ENCODE data around the gene CCDC68.

The CCDC68 gene

DNA sequence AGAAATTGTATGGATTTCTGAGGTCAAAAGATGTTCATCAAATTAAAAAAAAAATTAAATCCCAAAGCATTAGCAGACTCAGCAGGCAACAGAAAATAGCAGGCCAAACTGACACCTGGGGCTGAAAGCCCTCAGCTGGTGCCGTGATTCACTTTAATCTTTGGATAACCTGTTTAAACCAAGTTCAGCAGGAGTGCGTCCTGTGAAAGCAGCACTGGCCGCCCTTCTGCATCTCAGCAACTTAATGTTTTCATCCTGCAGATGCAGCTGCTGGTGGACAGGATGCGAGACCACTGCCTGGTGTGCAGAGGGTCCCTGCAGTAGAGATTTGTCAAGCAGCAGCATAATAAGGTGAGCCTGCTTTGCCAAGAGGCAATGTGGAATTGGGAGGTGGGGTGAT, 41.2 kb downstream of the CCDC68 start:
- DNase-seq (ENCODE audit: low read depth) = no peak

DNA sequence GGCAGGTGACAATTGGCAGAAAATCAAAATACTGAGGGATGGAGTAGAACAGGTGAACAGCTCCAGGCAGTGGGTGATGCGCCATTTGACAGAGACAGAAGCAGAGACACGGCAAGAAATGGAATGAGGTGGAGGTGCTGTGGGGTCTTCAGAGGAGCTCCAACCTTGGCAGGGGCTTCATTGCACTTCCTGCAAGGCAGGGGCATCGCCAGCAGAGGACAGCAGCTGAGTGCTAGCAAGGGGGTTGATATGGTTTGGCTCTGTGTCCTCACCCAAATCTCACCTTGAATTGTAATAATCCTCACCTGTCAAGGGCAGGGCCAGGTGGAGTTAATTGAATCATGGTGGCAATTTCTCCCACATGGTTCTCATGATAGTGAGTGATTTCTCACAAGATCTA, 42.8 kb downstream of the CCDC68 start:
- DNase-seq (ENCODE audit: low read depth) = no peak

DNA sequence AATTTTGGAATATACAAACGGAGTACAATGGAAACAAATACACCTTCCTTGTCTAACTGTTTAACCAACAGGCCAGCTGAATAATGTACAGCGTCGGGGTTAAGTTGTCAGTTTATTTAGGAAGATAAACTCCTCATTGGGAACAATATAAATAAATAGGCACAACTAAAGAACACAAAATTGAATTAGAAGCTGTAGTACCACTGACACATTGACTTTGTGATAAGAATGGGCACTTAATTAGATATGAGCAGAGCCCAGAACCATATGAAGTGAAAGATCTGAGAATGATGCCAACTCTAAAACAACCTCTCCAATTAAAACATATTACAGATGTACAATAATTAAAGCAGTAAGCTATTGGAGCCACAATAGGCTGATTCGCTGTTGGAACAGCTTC, 44.4 kb downstream of the CCDC68 start:
- no peak for DNase-seq (ENCODE audit: low read depth)

DNA sequence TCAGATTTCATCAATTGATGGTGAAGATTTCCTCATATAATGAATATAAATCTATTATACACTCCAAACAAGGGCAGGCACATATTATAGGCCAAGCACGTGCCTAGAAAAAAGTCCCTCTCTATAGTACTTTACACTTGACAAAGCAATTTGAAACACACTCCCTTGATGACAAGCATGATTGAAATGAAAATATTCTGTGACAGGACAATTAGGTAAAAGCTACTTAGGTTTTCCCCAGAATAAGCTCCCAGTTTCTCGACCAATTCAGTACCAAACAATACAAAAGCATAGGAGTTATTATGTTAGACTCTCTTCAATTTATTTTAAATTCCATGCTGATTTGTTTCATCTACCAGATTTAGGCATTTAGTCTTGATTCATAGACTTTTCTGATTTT, 47.7 kb downstream of the CCDC68 start:
- no peak for DNase-seq (ENCODE audit: low read depth)

DNA sequence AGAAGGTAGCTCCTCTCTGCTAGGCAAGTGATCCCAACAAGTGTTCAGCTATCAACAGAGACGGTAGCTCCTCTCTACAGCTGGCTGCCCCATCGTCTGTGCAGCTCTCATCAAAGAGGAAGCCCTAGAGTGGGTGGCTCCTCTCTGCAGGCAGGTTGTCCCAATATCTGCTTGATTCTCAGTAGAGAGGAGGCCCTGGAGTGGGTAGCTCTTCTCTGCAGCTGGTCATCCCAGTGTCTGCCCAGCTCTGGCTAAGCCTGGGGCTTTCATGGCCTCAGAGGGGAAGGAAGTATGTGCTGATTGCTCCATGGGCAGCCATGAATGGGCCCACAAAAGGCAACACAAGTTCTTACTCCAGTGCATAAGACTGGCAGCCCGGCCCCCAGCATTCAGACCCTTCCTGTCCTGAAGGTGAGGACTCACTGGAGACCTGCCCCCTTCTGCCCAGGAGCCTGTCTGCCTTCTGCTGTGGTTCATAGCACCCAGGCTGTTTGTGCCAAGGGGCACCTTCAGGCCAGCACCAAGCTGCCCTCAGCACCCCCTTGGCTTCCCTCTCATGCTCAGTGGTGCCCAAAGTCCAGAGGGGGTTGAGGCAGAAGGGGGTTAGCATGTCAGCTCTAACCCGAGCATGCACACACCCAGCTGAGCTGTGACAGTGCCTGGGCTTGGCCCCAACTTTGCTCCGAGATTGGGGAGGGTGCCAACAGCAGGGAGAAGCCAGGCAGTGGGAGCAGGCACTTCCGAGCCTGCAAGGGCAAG, 48.9 kb downstream of the CCDC68 start:
- DNase-seq (ENCODE audit: low read depth) = no peak

DNA sequence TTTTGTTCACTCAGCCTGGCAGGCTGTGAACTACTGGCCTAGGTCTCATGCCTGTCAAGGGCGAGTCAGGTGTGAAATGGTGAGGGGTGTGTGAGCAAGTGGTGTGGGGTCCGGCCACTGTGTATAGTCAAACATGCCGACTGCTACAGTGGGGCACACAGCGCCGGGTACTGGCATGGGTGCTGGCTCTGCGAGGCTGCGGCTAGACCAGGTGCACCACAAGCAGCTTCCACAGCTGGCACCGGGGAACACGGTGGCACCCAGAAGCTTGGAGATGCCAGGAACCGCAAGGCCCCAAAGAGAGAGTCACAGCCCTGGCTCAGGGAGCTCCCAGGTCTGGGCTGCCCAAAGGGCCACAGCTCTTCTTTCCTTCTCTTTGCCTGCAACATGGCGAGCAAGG, 49.7 kb downstream of the CCDC68 start:
- DNase-seq (ENCODE audit: low read depth) = no peak

DNA sequence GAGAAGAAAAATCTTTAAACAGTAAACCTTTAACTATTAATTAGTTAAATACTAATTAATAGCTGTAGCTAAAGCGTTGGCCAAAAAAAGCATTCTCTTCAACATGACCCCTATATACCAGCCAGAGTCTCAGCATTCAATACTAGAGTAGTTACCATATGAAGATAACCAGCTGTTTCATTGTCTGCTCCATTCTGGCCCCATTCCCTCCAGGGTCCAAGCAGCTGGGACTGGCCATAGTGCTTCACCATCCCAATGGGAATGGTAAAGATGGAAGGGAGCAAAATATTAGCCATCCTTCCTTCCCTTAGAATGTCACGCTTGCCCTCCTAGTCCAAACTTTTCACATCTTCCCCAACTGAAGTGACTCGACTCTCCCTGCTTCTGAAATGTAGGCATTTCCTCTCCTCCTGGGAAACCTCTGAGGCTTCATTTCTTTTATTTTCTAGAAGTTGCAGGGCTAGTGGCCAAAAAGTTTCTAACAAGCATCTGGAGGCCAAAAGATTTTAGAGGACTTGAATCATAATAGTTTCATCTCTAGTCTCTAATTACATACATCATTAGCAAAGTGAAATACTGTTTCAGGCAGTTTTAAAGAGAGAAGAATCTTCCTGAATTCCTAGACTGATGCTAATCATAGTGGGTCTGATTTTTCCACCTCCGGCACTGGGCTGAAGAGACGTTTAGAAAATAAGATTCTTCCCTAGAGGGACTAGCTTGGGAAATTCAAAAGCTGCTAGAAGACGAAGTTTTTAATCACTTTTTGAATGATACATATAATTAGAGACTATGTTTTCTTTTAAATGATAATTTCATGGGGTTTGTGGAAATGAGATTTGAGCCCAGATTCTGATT, 52.7 kb downstream of the CCDC68 start:
- no peak for DNase-seq (ENCODE audit: low read depth)

DNA sequence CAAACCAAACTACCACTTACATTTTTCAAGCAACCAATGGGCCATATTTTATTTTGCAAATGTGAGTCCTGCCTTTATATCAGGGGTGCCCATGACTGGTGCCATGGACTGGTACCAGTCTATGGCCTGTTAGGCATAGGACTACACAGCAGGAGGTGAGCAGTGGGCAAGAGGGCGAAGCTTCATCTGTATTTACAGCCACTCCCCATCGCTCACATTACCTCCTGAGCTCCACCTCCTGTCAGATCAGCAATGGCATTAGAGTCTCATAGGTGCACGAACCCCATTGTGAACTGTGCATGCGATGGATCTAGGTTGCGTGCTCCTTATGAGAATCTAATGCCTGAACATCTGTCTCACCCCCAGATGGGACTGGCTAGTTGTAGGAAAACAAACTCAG, 53.6 kb downstream of the CCDC68 start:
- DNase-seq (ENCODE audit: low read depth) = no peak

DNA sequence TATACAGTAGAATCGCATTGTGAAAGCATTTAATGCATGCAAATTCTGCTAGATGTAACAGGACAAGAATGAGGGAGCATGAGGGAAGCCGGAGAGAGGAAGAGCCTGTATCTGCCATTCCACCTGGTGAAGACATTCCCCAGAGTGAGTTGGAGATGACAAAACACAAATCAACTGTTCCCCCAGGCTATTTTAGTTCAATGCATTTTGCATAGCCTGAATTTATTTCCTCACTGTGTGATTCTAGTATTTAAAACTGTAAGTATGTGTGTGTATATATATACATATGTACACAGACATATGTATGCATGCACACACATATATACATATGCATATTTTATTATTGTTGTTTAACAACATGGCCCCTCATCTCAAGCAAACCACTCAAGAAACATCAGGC, 54.7 kb downstream of the CCDC68 start:
- DNase-seq (ENCODE audit: low read depth) = no peak

DNA sequence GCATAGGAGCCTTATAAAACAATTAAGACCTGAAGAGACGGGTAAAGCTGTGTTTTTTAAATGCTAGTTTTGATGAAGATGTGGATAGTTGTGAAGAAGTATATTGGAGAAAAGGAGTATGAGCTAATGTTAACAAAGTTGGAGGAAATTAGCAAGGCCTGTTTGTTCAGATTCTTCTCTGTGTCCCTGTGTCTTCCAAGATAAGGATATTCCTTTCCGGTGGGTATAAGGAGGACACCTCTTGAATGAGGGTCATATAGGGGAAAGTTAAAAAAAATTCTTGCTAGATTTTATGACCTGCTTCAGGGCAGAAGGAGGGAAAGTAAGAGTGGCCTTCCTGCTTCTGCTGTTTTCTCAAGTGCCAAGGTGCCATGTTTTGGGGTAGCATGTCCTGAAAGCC, 59.0 kb downstream of the CCDC68 start:
- DNase-seq (ENCODE audit: low read depth) = no peak

DNA sequence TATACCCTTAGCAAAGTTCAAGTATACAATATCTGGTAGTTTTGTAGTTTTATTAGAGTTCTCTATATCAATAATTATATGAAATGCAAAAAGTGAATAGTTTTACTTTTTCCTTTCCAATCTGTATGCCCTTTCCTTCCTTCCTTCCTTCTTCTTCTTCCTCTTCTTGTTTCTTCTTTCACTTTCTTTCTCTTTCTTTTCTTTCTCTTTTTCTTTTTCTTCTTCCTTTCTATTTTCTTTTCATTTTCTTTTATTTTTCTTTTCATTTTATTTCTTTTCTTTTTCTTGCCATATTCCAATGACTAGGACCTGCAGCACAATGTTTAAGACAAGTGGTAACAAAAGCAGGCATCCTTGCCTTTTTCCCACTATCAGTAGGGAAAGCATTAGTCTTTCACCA, 59.8 kb downstream of the CCDC68 start:
- DNase-seq (ENCODE audit: low read depth) = no peak

DNA sequence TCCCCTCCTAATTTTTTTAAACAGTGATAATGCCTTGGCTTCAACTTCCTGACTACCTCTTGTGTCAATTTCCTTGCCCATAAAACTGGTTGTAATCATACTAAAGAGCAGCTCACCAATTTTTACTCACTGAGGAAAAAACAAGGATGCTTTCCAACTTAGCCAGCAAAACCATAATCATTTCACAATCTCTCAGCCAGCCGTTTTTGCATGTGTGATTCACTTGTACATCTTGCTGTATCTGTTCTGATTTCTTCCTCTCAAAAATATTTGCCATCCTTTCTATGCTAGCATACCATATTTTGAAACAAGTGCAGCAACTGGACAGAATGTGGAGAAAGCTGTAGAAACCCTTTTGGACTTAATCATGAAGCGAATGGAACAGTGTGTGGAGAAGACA, 70.3 kb downstream of the CCDC68 start:
- DNase-seq (ENCODE audit: low read depth) = no peak

DNA sequence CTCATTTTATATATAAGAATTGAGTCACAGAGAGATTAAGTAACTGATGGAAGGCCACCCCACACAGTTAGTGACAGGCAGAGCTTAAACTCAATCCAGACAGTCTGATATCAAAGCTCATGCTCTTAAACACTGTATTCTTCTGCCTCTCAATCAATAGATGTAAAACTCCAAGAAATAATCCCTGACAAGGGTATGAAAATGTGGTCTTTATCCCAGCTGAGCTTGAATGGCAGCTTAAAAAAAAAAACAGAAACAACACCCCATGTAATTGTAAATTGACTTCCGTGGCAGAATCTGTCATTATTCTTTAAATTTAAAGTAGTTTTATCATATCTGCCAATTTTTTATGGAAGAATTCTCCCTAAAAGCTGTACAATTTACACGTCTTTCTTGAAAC, 70.9 kb downstream of the CCDC68 start:
- DNase-seq (ENCODE audit: low read depth) = no peak

DNA sequence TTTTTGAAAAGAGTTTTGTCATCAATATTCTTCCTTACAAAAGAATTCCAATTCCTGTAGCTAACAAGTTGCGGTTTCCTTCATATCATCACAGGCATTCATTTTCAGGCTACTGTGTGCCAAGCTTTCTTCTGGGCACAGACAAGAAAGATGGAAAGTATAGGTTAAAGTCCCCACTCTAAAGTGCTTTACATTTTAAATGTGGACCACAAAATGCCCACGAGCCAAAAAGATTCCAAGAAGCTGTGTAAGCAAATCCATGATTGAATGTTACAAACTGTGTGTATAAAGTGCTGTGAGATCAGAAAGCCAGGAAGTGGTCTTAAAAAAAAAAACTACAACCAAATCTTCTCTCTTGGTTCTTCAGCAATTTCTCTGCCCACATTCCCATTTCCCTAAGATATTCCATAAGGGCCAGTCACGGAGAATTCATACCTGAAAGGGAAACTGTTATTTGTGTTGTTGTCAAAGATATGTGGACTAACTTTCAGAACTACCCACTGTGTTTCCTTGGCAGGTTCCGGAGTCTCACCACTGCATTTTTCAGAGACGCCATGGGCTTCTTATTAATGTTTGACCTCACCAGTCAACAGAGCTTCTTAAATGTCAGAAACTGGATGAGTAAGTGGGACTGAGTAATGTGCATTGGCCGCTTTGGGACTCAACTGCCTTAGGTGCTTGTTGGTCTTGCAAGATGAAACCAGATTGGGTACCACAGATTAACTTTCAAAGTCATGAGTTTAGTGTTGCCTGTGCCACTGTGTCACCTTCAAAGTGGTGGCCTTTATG, 75.3 kb downstream of the CCDC68 start:
- DNase-seq (ENCODE audit: low read depth) = no peak

DNA sequence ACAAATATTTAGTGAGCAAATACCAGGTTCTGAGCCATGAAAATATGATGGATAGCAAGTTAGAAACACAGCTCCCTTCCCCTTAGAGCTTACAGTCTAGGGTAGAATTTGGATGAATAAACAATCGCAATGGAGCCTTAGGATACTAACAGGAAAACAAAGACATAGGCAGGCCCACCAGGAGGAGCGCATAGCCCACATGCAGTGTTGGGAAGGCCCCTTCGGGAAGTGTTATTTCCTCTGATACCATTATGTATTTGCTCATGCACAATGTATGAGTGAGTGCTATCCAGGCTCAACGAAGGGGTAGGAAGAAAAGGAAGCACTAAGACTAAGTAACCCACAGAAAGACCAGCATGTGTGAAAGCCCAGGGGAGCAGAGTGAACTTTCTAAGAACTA, 76.9 kb downstream of the CCDC68 start:
- DNase-seq (ENCODE audit: low read depth) = no peak

DNA sequence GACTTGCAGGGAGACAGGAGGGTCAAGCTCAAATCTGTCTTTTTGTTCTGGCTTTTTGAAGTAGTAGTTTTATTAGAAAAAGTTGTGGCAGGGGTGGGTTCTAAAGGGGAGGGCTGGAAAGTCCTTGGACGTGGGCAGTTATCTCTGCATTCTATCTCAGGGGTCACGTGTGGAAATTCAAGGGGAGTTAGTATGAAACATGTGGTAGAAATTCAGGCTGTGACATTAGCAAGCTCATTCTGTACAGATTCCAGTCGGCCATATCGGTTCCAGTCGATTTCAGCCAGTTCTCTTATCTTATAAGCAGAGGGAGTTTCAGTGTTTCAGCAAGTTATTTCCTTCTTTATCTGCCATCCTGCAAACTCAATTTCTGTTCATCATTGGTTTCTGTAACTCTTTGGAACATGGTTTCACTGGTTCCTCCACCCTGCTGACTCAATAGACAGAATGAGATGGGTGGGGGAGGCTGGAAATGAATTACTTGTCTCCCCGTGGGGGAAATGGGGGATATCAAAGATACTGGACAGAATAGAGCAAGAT, 78.0 kb downstream of the CCDC68 start:
- DNase-seq (ENCODE audit: low read depth) = no peak

DNA sequence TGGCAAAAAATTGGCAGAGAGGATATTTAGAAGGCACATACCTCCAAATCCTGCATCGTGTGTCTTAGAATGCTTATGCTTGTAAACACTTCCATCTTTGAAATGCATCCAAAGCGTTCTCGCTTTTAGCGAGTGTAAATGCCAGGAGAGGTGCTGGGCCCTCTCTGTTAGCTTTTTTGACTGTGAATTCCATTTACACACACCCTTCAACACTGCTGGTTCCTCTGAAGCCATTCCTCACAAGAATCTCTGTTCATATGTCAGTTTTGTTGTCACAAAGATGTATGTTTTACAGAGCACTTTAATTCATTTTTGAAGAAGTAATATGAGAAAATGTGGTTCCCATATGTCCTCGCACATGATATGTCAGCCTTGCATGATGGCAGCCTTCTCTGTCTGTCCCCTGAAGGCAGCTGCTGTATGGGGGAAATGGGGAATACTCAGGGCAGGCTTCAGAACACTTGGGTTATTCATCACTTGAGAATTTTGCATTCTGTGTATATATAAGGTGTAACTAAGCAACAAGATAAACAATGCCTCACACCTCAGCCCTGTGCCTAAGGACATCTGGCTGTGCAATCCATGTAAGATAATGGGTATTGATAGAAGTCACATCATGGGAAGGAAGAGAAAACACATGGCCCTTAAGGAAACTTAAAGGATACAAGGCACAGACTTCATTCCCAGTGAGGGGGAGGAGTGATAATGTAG, 78.7 kb downstream of the CCDC68 start:
- no peak for DNase-seq (ENCODE audit: low read depth)

DNA sequence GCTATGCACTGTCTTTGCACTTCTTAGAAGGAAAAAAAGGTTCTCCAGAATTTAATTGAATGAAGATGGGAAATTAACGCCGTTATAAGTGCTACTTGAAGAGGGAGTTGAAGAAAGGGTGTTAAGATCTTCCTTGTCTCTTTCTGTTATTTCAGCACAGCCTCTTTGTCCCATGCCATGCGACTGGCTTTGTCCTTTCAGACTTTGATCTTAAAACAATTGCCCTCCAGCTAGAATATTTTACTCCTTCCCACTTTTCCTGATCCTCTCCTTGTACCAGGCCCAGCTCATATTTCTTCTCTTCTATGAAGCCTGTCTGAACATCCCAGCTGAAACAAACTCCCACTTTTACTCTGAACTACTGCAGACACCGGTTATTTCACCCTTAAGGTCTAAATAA, 79.6 kb downstream of the CCDC68 start:
- DNase-seq (ENCODE audit: low read depth) = no peak

DNA sequence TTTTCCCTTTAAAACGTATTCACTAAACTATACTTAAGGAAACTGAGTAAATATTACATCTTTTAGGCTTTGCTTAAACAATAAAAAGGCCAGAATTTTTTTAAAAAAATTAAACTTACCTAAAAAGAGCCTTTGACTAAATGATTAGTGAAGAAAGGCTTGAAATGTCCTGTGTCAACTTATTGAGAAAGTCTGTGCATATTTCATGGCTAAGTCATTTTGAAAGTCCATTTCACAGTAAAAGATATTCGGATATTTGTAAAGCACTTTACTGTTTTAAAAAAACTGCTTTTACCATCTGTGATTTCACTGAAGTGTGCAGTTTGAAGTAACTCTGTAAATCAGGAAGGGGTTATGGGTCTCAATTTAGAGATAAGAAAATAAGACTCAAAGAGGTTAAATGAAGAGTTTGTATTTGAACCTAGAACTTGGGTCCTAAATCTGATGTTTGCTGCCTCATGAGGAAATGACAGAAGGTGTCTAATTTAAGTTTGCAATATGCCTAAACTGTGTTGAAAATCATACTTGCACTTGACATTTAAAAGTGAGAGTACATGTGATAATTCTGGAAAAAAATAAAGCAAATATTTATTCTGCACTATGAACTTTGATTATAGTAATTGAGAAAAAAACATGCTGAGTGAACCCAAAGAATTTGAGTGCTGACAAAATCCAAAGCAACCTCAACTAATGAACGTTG, 80.5 kb downstream of the CCDC68 start:
- no peak for DNase-seq (ENCODE audit: low read depth)

DNA sequence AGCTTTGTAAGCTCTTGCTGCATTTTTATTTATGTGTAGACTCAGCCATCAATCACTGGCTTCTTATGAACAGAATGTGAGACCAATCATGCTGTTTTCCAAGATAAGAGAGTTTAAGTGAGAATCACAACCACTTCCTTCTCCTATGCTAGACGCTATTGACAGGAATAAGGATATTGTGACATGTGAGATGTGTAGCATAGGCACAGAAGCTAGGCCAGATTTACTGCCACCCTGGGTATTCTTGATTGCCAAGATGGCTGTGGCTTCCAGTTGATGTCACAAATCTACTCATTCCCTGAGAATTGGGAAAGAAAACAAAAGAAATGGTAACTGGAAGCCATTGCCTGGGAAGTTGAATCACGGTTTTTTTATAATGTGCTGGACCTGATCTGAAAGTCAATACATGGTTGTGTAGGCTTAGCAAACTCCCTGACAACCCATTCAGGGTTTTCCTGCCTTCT, 81.1 kb downstream of the CCDC68 start:
- no peak for DNase-seq (ENCODE audit: low read depth)

DNA sequence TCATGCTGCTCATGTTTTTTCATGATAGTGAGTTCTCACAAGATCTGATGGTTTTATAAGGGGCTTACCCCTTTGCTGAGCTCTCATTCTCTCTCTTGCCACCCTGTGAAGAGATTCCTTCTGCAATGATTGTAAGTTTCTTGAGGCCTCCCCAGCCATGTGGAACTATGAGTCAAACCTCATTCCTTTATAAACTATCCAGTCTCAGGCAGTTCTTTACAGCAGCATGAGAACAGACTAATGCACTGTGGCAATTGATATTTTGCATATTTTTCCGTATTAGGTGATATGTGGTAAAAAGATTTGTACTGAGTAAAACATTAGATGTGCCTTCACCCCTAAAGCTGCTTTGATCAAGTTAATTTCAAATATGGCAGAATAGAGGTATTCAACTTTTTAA, 82.2 kb downstream of the CCDC68 start:
- DNase-seq (ENCODE audit: low read depth) = no peak
